DOHH2 (cell line): ENCODE data around the gene PTGES.

Source experiments
- H3F3A ChIP-seq: fragments of 200-600 bp; sonication (generic), shearing (Covaris generic); 2 replicates; pipeline ENCODE4 v1.6.0; 2016; ENCODE audit warnings: antibody characterized with exemption, mild to moderate bottlenecking; ENCODE audit not compliant: control insufficient read depth, insufficient read depth
- H3K27ac ChIP-seq: fragments of 200-600 bp; sonication (generic); 2 replicates; pipeline ENCODE4 v1.5.1; 2014; ENCODE audit warnings: low read depth, mild to moderate bottlenecking, low read length, moderate library complexity
- H3K27me3 ChIP-seq: fragments of 200-600 bp; sonication (generic); 2 replicates; pipeline ENCODE4 v1.6.1; 2014; ENCODE audit warnings: mild to moderate bottlenecking, low read length, mixed read lengths; ENCODE audit not compliant: control insufficient read depth
- H3K36me3 ChIP-seq: fragments of 200-600 bp; sonication (generic); 2 replicates; pipeline ENCODE4 v1.6.1; 2014; ENCODE audit warnings: mild to moderate bottlenecking, low read length, moderate library complexity, mixed read lengths; ENCODE audit not compliant: control insufficient read depth
- H3K4me1 ChIP-seq: fragments of 200-600 bp; sonication (generic); 2 replicates; pipeline ENCODE4 v1.6.1; 2014; ENCODE audit warnings: mild to moderate bottlenecking, low read length, mixed read lengths; ENCODE audit not compliant: control insufficient read depth
- H3K4me2 ChIP-seq: fragments of 200-600 bp; sonication (generic); 2 replicates; pipeline ENCODE4 v1.6.0; 2014; ENCODE audit warnings: mild to moderate bottlenecking, low read length, moderate library complexity
- H3K4me3 ChIP-seq: fragments of 200-600 bp; sonication (generic); 2 replicates; pipeline ENCODE4 v1.5.1; 2014; ENCODE audit warnings: mild to moderate bottlenecking, low read length, mixed read lengths
- H3K79me2 ChIP-seq: fragments of 200-600 bp; sonication (generic); 2 replicates; pipeline ENCODE4 v1.6.1; 2014; ENCODE audit warnings: mild to moderate bottlenecking, low read length, mixed read lengths; ENCODE audit not compliant: control insufficient read depth
- H3K9me2 ChIP-seq: fragments of 200-600 bp; sonication (generic); replicated peaks from 2 replicates; pipeline ENCODE4 v1.6.1; 2014; ENCODE audit warnings: mild to moderate bottlenecking, low read length, mixed read lengths; ENCODE audit not compliant: control insufficient read depth
- H3K9me3 ChIP-seq: fragments of 200-600 bp; sonication (generic); 2 replicates; pipeline ENCODE4 v1.6.1; 2014; ENCODE audit warnings: antibody characterized with exemption, low read length, mixed read lengths; ENCODE audit not compliant: control insufficient read depth, insufficient read depth
- H4K20me1 ChIP-seq: fragments of 200-600 bp; sonication (generic); 2 replicates; pipeline ENCODE4 v1.6.0; 2014; ENCODE audit warnings: low read depth, mild to moderate bottlenecking, antibody characterized with exemption, low read length, moderate library complexity; ENCODE audit not compliant: control insufficient read depth, insufficient read depth
- CTCF ChIP-seq: fragments of 200-600 bp; sonication (generic); IDR thresholded peaks from one replicate; pipeline ENCODE4 v1.5.1; 2014; ENCODE audit warnings: antibody characterized with exemption, mild to moderate bottlenecking, low read depth, low read length; ENCODE audit not compliant: poor library complexity, severe bottlenecking
- EZH2phosphoT487 ChIP-seq: fragments of 200-600 bp; sonication (generic); IDR thresholded peaks from 2 replicates; pipeline ENCODE4 v1.6.1; 2017; ENCODE audit warnings: borderline replicate concordance, mild to moderate bottlenecking, antibody characterized with exemption, low read length, moderate library complexity, mixed read lengths

Gene PTGES

GRCh38 chr9:129709438-129710168 lies 43.2 kb downstream of the PTGES start:
- H3K9me2 ChIP-seq, result no peaks in the 10 kb centered on the region
- no peaks in the 10 kb centered on the region for H3K36me3 ChIP-seq
- H3K4me3 ChIP-seq, result no peak overlapping the region
- H3K27me3 ChIP-seq, result peaks cover 2% of the 10 kb centered on the region; the same call in 1 of the 2 replicates
- no peaks in the 10 kb centered on the region for H3F3A ChIP-seq
- no peaks in the 10 kb centered on the region for H3K79me2 ChIP-seq
- H3K4me1 ChIP-seq, result no peaks in the 10 kb centered on the region
- no peaks in the 10 kb centered on the region for H4K20me1 ChIP-seq
- H3K27ac ChIP-seq, result no peak overlapping the region
- no peak overlapping the region for H3K4me2 ChIP-seq
- no peaks in the 10 kb centered on the region for H3K9me3 ChIP-seq
- TF ChIP-seq EZH2phosphoT487, result no peak
- no peak for TF ChIP-seq CTCF

- Histone ChIP-seq H3K9me2 (no peaks in the 10 kb centered on the region), H3K36me3 (no peaks in the 10 kb centered on the region), H3K4me3 (no peak overlapping the region), H3K27me3 (peaks cover 2% of the 10 kb centered on the region; the same call in 1 of the 2 replicates), H4K20me1 (no peaks in the 10 kb centered on the region), H3K79me2 (no peaks in the 10 kb centered on the region), H3K4me1 (no peaks in the 10 kb centered on the region), H3K27ac (no peak overlapping the region), H3F3A (no peaks in the 10 kb centered on the region), H3K9me3 (no peaks in the 10 kb centered on the region), H3K4me2 (no peak overlapping the region)
- TF ChIP-seq EZH2phosphoT487, result no peak
- no peak for TF ChIP-seq CTCF
Observed at GRCh38 chr9:129708793-129709192, 44.0 kb downstream of the PTGES start.

GRCh38 chr9:129704807-129705206 lies 48.0 kb downstream of the PTGES start:
- no peaks in the 10 kb centered on the region for H3K9me3 ChIP-seq
- no peaks in the 10 kb centered on the region for H3K36me3 ChIP-seq
- H3K79me2 ChIP-seq, result no peaks in the 10 kb centered on the region
- no peaks in the 10 kb centered on the region for H3F3A ChIP-seq
- H3K4me3 ChIP-seq, result no peak overlapping the region
- H3K27ac ChIP-seq, result no peak overlapping the region
- no peaks in the 10 kb centered on the region for H4K20me1 ChIP-seq
- no peak for TF ChIP-seq CTCF
- no peak for TF ChIP-seq EZH2phosphoT487
- no peak overlapping the region for H3K4me2 ChIP-seq
- H3K27me3 ChIP-seq, result no peaks in the 10 kb centered on the region
- no peaks in the 10 kb centered on the region for H3K4me1 ChIP-seq
- H3K9me2 ChIP-seq, result no peaks in the 10 kb centered on the region
